AG10803 (cell line): Measurements from ENCODE around the gene ZBTB26.
"Not testable (repeated sequence)": the region's sequence is repeated elsewhere in the genome, so short reads cannot be mapped to it uniquely, and the experiment has no call there.

ENCODE experiments used
- DNase-seq: peaks from one replicate; pipeline ENCODE4 v3.0.0; 2010; ENCODE audit warnings: low read depth
- H3K4me3 ChIP-seq: 2 replicates; pipeline ENCODE4 v1.5.1; 2011; ENCODE audit warnings: mild to moderate bottlenecking, low read length, control low read depth
- CTCF ChIP-seq: conservative IDR thresholded peaks from 2 replicates; pipeline ENCODE4 v1.5.1; 2011; ENCODE audit warnings: mild to moderate bottlenecking, low read length, control low read depth, inconsistent platforms

The ZBTB26 gene

GRCh38 chr9:122875523-122875922, 55.8 kb downstream of the ZBTB26 start:
- DNase-seq: no peak
- TF ChIP-seq CTCF: no peak
- no peak overlapping the region for H3K4me3 ChIP-seq

DNA sequence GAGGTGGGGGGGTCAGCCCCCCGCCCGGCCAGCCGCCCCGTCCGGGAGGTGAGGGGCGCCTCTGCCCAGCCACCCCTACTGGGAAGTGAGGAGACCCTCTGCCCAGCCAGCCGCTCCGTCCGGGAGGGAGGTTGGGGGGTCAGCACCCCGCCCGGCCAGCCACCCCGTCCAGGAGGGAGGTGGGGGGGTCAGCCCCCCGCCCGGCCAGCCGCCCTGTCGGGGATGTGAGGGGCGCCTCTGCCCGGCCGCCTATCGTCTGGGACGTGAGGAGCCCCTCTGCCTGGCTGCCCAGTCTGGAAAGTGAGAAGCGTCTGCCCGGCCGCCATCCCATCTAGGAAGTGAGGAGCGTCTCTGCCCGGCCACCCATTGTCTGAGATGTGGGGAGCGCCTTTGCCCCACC, 64.0 kb downstream of the ZBTB26 start:
- not testable (repeated sequence) for DNase-seq, H3K4me3 ChIP-seq

DNA sequence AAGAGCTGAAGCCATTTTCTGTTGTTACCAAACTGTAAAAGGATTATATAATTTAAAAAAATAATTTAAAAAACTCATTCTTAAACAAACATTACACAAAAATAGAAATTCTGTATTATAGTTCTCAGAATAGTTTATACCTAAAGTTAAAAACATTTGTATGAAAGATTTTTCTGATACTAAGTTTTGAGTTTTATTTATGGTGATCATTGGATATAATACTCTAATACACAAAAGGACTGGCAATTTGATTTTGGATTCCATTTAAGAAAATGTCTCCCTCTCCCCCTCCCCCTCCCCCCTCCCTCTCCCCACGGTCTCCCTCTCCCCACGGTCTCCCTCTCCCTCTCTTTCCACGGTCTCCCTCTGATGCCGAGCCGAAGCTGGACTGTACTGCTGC, 65.2 kb downstream of the ZBTB26 start:
- H3K4me3 ChIP-seq: no peak overlapping the region
- no peak for DNase-seq
- TF ChIP-seq CTCF: no peak
